Medulla oblongata (tissue), 1 donor: ENCODE results near the gene TCFL5.

ENCODE experiments used
- DNase-seq: peaks from one replicate; pipeline ENCODE4 v3.0.0-alpha.2; 2015; ENCODE audit errors: extremely low spot score

Gene TCFL5

DNA sequence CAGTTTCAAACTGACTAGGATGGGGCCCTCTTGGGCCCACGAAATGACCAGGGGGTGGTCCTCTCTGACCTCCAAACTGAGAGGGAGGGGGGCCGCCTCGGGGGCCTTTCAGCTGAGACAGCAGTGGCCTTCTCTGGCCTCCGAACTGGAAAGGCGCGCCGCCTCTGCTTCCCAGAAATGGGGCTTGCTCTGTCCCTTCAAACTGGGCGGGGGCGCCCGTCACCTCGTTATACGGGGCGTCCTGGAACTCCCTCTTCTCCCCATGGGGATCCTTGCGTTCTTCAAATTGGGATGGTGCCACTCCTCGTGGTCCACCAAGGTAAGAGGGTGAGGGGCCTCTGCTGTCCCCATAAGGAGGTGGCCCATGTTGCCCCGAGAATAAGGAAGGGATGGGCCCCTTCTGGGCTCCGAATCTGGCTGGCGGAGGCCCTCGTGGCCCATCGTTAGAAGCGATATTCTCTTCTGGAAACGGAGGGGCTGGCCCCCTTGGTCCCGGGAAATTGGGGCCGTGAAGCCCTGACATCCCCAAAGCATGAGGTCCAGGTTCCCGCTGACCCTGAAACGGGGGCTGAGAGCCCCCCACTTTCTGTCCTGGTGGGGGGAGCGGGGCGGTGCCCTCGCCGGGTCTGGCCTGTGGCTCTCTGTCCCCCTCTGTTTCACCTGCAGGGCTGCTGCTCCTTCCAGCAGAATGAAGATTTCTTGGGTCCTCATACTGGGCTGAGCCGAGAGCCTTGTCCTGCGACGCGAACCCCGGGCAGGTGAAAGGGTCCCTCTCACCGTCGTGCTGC lies 18.7 kb upstream of the TCFL5 start:
- DNase-seq, result no peak

DNA sequence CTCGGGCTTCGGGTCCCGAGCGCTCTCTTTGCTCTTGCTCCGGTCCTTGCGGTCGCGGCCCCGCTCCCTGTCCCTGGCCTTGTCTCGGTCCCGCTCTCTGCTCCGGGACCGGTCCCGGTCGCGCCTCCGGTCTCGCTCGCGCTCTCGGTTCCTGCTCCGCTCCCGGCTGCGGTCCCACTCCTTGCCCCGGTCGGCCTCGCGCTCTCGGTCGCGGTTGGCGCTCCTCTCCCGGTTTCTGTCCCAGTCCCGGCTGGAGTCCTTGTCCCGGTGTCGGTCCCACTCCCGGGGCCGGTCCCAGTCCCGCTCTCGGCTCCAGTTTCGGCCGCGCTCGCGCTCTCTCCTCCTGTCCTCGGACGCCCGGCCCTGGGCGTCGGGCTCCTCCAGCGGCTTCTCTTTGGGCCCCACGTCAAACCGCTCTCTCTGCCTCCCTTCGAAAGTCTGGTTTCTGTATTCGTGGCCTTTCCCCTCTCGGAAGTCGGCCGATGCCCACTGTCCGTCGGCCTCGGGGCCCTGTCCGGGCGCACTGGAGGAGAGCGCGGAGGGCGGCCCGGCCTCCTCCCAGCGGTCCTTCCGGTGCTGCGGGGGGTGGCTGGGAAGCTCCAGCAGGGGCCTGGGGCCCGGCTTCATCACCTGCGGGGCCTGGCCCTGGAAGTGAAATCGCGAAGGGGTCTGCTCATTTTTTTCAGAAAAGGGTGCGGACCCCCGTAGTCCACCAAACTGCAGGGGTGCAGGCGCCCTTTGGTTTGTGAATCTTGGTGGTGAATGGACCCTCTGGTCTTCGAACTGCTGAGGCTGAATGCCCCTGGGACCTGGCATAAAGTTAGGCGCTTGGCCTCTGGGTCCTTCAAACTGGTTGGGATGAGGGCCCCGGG lies 17.9 kb upstream of the TCFL5 start:
- no peak for DNase-seq

DNA sequence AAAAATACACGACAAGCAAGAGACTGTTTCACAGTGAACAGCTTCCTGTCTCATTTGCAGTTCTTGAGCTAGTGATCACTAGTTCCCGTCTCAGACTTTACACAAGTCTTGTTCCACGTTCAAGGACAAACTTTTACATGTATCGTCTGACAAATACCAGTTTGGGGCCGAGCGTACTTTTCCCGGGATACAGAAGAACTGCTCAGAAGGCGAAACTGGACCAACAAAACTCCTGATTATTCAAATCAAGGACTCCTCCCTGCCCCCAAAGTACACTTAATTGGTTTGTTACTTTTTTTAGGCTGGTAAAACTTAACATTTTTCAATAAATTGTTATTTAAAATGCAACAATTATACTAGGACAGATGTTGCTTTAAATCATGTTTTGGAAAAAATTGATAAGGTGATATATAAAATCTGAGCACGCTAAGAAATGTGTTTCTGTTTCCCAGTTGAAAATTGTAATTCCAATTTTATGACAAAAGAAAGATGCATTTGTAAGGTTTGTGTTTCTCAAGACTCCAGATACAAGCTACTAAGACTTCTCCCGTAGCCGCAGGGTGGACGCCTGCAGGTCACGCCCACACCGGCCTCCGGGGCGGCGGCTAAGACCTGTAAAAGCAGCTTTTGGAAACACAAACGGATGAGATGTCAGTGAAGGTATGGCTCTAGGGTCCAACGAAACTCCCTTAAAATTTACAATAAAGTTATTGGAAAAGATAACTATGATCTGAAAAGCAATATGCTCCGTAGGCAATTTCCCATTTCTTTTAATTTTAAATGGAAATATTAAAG lies 16.8 kb upstream of the TCFL5 start:
- DNase-seq, result no peak

DNA sequence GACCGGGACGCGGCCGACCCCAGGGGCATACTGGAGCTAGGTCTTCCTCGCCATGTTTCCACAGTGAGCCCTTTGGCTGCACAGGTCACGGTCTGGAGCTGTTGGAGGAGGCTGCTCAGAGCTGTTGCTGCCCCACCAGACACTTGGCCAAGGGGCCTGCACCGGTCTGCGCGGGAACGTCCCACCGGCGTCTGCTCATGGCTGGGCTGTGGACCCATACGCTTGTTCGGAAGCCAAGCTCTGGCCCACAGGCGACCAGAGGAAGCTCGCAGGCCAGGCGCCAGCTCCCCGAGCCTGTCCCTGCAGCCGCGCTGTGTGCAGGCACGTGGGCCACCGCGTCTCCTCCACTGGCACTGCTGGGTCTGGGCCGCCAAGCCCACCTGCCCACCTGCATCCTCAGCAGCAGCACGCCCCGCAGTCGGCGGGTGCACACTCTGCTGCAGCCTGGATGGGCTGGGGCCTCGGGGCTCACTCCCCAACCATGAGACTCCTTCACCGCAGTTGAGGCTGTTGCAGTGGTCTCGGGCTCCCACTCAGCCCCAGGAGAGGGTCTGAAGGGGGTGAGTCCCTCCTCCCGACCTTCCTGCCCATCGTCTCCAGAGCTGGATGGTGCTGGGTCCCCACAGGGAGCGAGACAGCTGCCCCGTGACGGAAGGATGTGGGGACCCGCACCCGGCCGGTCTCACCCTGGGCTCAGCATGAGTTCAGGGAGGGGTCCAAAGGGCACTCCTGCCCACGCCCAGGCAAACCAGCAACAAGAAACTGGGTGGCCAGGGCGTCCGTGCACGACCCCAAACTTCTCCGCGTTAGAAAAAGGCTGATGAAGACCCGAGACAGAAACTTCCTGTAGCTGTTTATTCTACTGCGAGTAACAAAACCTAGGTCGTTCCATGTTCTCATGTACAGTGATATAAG lies 15.5 kb upstream of the TCFL5 start:
- DNase-seq, result no peak

DNA sequence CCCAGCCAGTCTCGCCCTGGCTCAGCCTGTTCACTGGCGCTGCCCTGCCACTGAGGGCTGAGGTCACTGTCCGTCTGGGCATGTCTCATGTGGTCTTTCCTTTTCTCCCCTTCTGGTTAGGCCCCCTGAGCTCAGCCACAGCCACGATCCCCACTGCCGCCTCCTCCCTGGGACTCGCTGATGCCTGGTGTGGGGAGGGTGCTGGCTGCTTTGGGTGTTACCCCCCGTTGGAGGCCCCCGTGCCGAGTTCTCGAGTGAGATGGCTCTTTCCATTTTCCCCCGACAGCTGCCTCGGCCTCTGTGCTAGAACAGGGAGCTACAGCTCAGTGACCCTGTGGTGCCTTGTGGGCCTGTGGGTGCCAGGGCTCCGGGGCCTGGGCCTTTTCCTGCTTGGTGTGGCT lies 14.9 kb upstream of the TCFL5 start:
- no peak for DNase-seq

DNA sequence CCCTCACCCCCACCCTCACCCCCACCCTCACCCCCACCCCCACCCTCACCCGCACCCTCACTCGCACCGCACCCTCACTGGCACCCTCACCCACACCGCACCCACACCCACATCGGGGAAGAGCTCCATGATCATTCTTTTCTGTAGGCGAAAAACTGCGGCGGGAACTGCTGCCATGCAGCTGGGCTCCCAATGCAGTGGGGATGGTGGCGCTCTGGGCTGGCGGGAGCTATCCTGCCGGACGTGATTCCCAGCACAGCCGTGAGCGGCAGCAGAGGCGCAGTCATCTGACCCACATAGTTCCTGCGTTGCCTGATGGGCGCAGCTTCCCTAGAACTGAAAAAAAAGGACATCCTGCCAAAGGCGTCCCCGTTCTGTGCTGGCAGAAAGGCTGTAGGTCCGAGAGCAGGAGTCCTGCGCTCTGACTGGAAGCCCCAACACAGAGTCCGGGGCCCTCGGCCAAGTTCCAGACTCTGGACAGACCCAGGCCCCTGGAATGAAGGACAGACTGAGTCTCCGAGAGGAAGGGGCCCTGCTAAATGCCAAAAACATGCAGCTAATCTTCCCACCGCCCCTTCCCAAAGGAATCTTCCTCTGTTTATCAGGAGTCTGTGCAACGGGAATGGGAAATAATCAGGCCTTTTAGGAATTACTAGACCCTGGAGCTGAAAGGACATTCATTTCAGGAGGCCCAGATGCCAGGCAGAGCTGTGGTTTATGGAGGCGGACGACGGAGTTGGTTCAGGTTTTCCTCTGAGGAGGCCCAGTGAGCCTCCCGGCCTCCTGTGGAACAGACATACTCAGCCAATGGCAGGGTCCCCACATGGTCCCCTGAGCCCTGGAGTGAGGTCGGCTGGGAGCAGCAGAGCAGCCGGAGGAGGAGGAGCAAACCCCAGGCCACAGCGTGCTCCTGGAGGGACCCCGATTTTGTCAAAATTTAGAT lies 14.1 kb upstream of the TCFL5 start:
- DNase-seq, result peak; percentile 77

DNA sequence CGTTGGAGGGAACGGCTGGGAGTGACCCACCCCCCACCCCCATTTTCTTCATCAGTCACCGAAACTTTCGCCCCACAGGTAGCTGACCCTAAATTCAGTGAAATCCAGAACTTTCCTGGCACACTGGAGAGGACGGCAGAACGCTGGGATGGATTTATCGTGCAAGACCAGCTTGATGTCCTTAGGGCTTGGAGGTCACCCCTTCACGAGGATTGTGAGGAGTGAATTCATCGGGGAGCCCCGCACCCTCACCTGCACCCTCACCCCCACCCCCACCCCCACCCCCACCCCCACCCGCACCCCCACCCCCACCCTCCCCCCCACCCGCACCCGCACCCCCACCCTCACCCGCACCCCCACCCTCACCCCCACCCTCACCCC lies 13.3 kb upstream of the TCFL5 start:
- DNase-seq, result no peak

DNA sequence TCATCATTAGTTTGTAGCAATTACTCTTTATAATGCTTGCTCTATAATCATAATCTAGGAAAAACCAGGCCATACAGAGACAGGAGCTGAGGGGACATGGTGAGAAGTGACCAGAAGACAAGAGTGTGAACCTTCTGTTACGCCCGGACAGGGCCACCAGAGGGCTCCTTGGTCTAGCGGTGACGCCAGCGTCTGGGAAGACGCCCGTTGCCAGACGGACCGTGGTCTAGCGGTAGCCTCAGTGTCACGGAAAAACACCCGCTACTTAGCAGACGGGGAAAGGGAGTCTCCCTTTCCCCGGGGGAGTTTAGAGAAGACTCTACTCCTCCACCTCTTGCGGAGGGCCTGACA lies 12.0 kb upstream of the TCFL5 start:
- DNase-seq, result peak; percentile 66

DNA sequence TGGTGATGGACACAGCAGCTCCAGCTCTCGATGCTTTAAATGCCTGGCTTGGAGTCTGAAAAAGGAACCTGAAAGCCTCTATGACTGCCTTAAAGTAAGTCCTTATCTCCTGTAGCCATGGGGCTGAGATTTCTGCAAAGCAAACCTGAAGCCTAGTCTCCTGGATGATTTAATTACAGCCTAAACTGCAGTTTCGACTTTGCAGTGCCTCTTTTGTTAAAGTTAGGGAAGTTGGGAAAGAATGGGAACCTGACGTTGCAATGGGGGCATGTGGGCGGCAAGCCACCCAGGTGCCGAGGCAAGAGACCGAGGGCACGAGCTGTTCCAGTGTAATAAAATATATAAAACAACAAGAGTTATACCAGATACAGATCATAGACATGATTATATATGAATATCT lies 11.7 kb upstream of the TCFL5 start:
- DNase-seq, result no peak

DNA sequence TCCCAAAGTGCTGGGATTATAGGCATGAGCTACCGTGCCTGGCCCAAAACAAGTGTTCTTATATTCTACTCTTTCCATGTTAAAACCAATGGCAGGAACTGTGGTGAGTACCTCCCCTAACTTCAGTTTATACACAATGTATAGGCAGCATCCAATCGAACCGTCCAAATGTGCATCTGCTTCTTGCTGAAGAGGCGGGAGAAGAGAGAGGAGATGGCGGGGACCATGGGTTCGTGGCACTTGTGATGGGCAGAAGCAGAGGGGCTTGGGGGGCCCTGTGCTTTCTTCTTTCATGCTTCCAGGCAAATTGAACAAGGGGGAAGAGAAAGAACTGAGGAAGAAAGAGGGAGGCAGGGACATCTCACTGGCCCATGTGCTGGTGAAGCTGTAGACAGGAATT lies 11.2 kb upstream of the TCFL5 start:
- DNase-seq, result no peak

DNA sequence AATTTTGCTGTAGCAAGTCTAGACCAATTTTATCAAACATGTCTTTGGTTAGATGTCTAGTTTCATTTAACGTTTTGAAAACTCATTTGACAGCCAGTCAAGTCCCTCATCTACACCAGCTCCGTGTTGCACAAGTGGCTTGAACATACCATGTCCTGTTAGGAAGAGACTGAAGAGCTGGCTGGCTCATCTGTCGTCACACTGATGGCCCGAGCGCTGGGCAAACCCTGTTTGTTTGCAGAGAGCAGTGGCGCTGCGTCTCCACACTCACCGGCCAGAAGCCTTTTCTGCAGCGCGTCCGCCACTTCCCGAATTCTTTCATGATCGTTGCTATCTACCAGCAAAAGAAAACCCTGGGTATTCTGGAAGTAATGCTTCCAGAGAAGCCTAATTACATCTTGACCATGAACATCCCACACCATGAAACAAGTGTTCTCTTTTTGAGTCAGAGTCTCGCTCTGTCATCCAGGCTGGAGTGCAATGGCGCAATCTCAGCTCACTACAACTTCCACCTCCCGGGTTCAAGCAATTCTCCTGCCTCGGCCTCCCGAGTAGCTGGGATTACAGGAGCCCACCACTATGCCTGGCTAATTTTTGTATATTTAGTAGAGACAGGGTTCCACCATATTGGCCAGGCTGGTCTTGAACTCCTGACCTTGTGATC lies 10.7 kb upstream of the TCFL5 start:
- no peak for DNase-seq

DNA sequence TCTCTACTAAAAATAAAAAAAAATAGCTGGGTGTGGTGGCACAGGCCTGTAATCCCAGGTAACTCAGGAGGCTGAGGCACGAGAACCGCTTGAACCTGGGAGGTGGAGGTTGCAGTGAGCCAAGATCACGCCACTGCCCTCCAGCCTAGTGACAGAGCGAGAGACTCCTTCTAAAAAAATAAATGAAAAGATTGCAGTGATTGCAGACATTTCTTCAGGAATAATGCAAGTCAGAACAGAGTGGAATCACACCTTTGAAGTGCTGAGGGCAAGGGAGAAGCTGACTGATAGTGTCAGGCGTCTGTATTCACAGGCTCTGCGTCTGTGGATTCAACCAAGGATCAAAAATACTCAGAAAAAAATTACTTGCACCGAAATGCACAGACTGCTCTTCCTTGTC lies 2.6 kb upstream of the TCFL5 start:
- DNase-seq, result no peak

DNA sequence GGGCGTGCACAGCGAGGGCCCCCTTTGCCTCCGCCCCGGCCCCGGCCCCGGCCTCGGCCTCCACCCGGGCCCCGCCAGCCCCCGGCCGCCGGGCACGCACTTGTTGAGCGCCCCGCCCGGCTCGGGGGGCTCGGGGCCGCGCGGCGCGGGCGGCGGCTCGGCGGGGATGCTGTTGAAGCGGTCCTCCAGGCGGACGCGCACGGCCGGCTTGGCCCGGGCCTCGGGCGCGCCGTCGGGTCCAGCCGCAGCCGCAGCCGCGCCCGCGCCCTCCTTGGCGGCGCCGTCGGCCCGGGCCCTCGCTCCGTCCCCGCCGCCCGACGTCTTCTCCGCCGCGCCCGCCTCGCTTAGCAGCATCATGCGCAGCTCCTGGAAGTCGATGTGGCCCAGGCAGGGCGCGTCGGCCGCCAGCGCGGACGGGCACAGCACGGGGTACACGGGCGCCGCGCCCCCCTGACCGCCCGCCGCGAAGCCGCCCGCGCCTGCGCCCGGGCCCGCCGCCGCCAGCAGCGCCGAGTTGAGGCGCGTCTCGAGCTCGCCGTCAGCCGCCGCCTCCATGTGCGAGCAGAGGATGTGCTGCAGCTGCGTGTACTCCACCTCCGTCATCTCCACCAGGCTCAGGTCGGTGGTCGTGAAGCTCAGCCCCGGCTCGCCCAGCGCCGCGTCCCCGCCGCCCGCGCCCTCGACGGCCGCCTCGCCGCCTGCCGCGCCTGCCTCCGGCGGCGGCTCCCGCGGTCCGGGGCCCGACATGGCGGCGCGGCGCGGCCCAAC lies 514 bp downstream of the TCFL5 start:
- DNase-seq, result no peak

DNA sequence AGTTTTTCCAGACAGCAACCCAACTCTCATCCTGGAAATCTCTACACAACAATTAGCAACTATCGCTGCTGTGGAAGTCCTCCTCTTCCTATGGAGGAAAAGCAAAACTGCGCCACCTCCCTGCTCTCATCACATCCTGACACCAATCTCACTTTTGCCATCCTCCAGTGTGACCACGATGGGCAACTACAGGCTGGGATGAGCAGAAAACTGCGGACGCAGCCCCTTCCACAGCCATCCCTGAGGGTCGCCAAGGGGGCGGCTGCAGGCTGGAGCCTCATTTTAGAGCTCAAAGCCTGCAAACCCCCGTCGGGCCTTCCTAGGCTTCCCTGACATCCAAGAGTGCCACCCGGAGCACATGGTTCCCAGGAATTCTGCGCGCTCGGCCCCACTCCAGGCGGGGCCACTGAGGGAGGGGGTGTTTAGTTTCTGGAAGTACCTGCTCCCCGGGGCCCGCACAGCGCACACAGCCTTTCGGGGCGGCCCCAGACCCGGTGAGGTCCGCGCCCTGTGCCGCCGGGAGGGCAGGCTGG lies 1.2 kb downstream of the TCFL5 start:
- DNase-seq, result peak; percentile 68

DNA sequence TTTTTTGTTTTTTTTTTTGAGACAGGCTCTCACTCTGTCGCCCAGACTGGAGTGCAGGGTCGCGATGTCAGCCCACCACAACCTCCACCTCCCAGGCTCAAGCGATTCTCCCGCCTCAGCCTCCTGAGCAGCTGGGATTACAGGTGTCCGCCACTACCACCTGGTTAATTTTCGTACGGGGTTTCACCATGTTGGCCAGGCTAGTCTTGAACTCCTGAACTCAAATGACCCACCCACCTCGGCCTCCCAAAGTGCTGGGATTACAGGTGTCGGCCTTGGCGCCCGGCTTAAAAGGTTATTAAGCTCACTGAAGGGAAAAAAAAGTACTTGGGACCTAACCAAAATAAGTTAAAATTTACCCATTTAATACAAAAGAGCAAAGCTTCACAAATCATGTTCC lies 1.9 kb downstream of the TCFL5 start:
- no peak for DNase-seq

DNA sequence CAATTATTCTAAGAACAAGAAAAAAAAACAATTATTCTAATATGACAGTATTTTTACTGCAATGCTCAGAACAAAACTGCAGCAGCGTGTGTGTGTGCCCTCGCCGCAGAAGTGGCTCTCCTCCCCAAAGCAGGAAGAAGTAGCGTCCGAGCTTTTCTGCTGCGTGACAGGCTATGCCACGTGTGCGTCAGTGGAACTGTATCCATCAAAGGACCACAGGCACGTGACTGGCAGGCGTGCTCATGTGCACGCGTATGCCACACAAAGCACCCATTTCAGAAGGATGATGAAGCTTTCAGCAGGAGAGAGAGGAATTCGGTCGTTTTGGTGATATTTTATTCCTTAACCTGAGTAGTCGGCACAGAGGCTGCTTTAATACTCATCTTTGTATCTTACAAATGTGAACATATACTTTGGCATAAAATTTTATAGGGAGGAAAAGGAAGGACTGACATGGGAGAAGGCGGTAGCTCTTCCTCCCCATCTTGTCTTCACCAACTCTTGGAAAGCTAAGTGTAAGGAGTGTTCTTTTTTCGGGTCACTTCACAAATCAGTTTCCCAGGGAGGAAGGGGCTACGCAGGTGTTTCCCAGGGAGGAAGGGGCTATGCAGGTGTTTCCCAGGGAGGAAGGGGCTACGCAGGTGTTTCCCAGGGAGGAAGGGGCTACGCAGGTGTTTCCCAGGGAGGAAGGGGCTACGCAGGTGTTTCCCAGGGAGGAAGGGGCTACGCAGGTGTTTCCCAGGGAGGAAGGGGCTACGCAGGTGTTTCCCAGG lies 3.4 kb downstream of the TCFL5 start:
- peak; percentile 61 for DNase-seq

DNA sequence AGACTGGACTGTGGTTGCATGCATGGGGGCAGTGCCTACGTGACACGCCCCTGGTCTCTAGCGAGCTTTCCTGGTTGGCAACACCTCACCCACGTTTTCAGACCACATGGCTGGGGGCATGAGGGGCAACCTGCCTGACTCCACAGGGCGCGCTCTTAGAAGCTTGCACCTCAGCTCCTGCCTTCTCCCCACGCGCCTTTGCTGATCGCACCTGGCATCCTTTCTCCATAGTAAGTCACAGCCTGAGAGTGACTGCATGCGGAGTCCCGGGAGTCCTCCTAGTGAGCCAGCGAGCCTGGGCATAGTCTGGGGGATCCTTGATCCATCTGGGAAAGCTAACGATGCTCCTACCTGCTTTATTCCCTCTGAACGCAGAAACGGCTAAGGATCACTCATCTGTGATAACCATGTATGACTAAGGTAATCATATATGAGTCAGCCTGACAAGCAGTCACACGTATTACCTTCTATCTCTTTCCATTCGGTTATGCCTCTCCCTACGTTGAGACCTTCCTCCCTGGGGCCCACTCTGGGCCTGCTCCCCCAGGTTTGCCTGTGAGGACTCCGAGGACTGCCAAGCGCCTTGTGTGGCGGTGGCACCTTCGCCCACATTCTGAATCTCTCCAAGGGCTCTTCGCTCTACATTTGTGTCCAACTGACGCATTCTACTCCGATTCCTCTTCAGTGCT lies 4.5 kb downstream of the TCFL5 start:
- no peak for DNase-seq
